Measurements from ENCODE around the gene CNTD1.

The CNTD1 gene

GRCh38 chr17:42772945-42773289, 25.7 kb upstream of the CNTD1 start:
- H3K36me3 ChIP-seq (ENCODE audit: insufficient read depth, low read length), result peaks cover 25% of the 10 kb centered on the region
- H3K9ac ChIP-seq (ENCODE audit: low read depth, low read length), result peak overlapping the region; percentile 94
- no peaks in the 10 kb centered on the region for H3K9me3 ChIP-seq (ENCODE audit: control insufficient read depth, insufficient read depth, low read length)
- H3K4me1 ChIP-seq (ENCODE audit: insufficient read depth, low read length), result peaks cover 6% of the 10 kb centered on the region; the same call in 1 of the 2 replicates

GRCh38 chr17:42773290-42774035, 25.2 kb upstream of the CNTD1 start, which contains the start of gene VPS25:
Gene VPS25, plus strand, starts transcription at chr17:42773449. Its CDS starts 27 bp downstream, at chr17:42773476.
- Histone ChIP-seq H3K36me3 (ENCODE audit: insufficient read depth, low read length) (peaks cover 25% of the 10 kb centered on the region), H3K9me3 (ENCODE audit: control insufficient read depth, insufficient read depth, low read length) (no peaks in the 10 kb centered on the region), H3K4me1 (ENCODE audit: insufficient read depth, low read length) (peaks cover 6% of the 10 kb centered on the region; the same call in 1 of the 2 replicates), H3K9ac (ENCODE audit: low read depth, low read length) (peak within 1 kb of the TSS; percentile 94)

GRCh38 chr17:42774066-42774745, 24.5 kb upstream of the CNTD1 start:
- H3K36me3 ChIP-seq (ENCODE audit: insufficient read depth, low read length), result peaks cover 25% of the 10 kb centered on the region
- H3K9me3 ChIP-seq (ENCODE audit: control insufficient read depth, insufficient read depth, low read length), result no peaks in the 10 kb centered on the region
- peaks cover 6% of the 10 kb centered on the region; the same call in 1 of the 2 replicates for H3K4me1 ChIP-seq (ENCODE audit: insufficient read depth, low read length)
- H3K9ac ChIP-seq (ENCODE audit: low read depth, low read length), result peak overlapping the region; percentile 94; the same call in 1 of the 2 replicates

GRCh38 chr17:42775534-42776098, 23.0 kb upstream of the CNTD1 start:
- H3K36me3 ChIP-seq (ENCODE audit: insufficient read depth, low read length), result peaks cover 25% of the 10 kb centered on the region

GRCh38 chr17:42778570-42778969, 20.1 kb upstream of the CNTD1 start:
- H3K9me3 ChIP-seq (ENCODE audit: control insufficient read depth, insufficient read depth, low read length), result no peaks in the 10 kb centered on the region
- H3K36me3 ChIP-seq (ENCODE audit: insufficient read depth, low read length), result peaks cover 25% of the 10 kb centered on the region
- no peak overlapping the region for H3K9ac ChIP-seq (ENCODE audit: low read depth, low read length)
- peaks cover 27% of the 10 kb centered on the region for H3K4me1 ChIP-seq (ENCODE audit: insufficient read depth, low read length)

More at GRCh38 chr17:42775534-42776098, 23.0 kb upstream of the CNTD1 start:
- Histone ChIP-seq H3K9me3 (ENCODE audit: control insufficient read depth, insufficient read depth, low read length) (no peaks in the 10 kb centered on the region), H3K9ac (ENCODE audit: low read depth, low read length) (no peak overlapping the region), H3K4me1 (ENCODE audit: insufficient read depth, low read length) (peaks cover 6% of the 10 kb centered on the region; the same call in 1 of the 2 replicates)

- H3K36me3 ChIP-seq (ENCODE audit: insufficient read depth, low read length), result peaks cover 23% of the 10 kb centered on the region
- peak overlapping the region; percentile 66; the same call in 1 of the 2 replicates for H3K9ac ChIP-seq (ENCODE audit: low read depth, low read length)
- peaks cover 31% of the 10 kb centered on the region for H3K4me1 ChIP-seq (ENCODE audit: insufficient read depth, low read length)
- H3K9me3 ChIP-seq (ENCODE audit: control insufficient read depth, insufficient read depth, low read length), result no peaks in the 10 kb centered on the region
Measured at GRCh38 chr17:42779304-42779935, 19.2 kb upstream of the CNTD1 start.

- peaks cover 28% of the 10 kb centered on the region for H3K4me1 ChIP-seq (ENCODE audit: insufficient read depth, low read length)
- peak within 1 kb of the TSS; percentile 66 for H3K9ac ChIP-seq (ENCODE audit: low read depth, low read length)
Measured at GRCh38 chr17:42779936-42780850, 18.5 kb upstream of the CNTD1 start, which contains the start of gene WNK4. Gene WNK4, plus strand, starts transcription at chr17:42780610. Its CDS starts 89 bp downstream, at chr17:42780699.

GRCh38 chr17:42780851-42781638, 17.6 kb upstream of the CNTD1 start:
- H3K9ac ChIP-seq (ENCODE audit: low read depth, low read length), result peak overlapping the region; percentile 66
- H3K4me1 ChIP-seq (ENCODE audit: insufficient read depth, low read length), result peaks cover 28% of the 10 kb centered on the region
- peaks cover 6% of the 10 kb centered on the region for H3K36me3 ChIP-seq (ENCODE audit: insufficient read depth, low read length)
- no peaks in the 10 kb centered on the region for H3K9me3 ChIP-seq (ENCODE audit: control insufficient read depth, insufficient read depth, low read length)

More at GRCh38 chr17:42779936-42780850, 18.5 kb upstream of the CNTD1 start, which contains the start of gene WNK4:
- Histone ChIP-seq H3K36me3 (ENCODE audit: insufficient read depth, low read length) (peaks cover 15% of the 10 kb centered on the region), H3K9me3 (ENCODE audit: control insufficient read depth, insufficient read depth, low read length) (no peaks in the 10 kb centered on the region)

- H3K9ac ChIP-seq (ENCODE audit: low read depth, low read length), result peak overlapping the region; percentile 66; the same call in 1 of the 2 replicates
- peaks cover 28% of the 10 kb centered on the region for H3K4me1 ChIP-seq (ENCODE audit: insufficient read depth, low read length)
- H3K9me3 ChIP-seq (ENCODE audit: control insufficient read depth, insufficient read depth, low read length), result no peaks in the 10 kb centered on the region
- H3K36me3 ChIP-seq (ENCODE audit: insufficient read depth, low read length), result peaks cover 2% of the 10 kb centered on the region; the same call in 1 of the 2 replicates
Measured at GRCh38 chr17:42781639-42782165, 17.0 kb upstream of the CNTD1 start.

- Histone ChIP-seq H3K4me1 (ENCODE audit: insufficient read depth, low read length) (peaks cover 28% of the 10 kb centered on the region), H3K9ac (ENCODE audit: low read depth, low read length) (peak overlapping the region; percentile 66; the same call in 1 of the 2 replicates), H3K9me3 (ENCODE audit: control insufficient read depth, insufficient read depth, low read length) (no peaks in the 10 kb centered on the region), H3K36me3 (ENCODE audit: insufficient read depth, low read length) (no peaks in the 10 kb centered on the region; the same call in 1 of the 2 replicates)
Measured at GRCh38 chr17:42782166-42783061, 16.2 kb upstream of the CNTD1 start.

GRCh38 chr17:42783062-42783790, 15.4 kb upstream of the CNTD1 start:
- peaks cover 28% of the 10 kb centered on the region for H3K4me1 ChIP-seq (ENCODE audit: insufficient read depth, low read length)
- peak overlapping the region; percentile 66; the same call in 1 of the 2 replicates for H3K9ac ChIP-seq (ENCODE audit: low read depth, low read length)
- H3K9me3 ChIP-seq (ENCODE audit: control insufficient read depth, insufficient read depth, low read length), result no peaks in the 10 kb centered on the region
- no peaks in the 10 kb centered on the region for H3K36me3 ChIP-seq (ENCODE audit: insufficient read depth, low read length)

All from ES-I3 (cell line).